GM12878 (cell line): ENCODE results near the gene SPAST.

Experiments used
- CHD4 ChIP-seq: fragments of 200-600 bp; sonication (generic); IDR thresholded peaks from 2 replicates; pipeline ENCODE4 v1.6.1; 2016; ENCODE audit warnings: mild to moderate bottlenecking
- FOXM1 ChIP-seq: IDR thresholded peaks from 2 replicates; pipeline ENCODE4 v1.6.1; 2012; ENCODE audit warnings: low read depth, mild to moderate bottlenecking, inconsistent platforms, low read length, moderate library complexity
- JUND ChIP-seq: IDR thresholded peaks from 2 replicates; pipeline ENCODE4 v1.6.1; 2012; ENCODE audit warnings: low read depth, mild to moderate bottlenecking, low read length, improper control_type of control experiment, moderate library complexity
- KDM1A ChIP-seq: fragments of 200-600 bp; sonication (generic); IDR thresholded peaks from 2 replicates; pipeline ENCODE4 v1.6.1; 2016; ENCODE audit warnings: borderline replicate concordance
- NR2F1 ChIP-seq: fragments of 450-650 bp; conservative IDR thresholded peaks from 2 replicates; pipeline ENCODE4 v1.6.1; 2017; ENCODE audit warnings: mild to moderate bottlenecking
- POLR2A ChIP-seq: IDR thresholded peaks from 2 replicates; pipeline ENCODE4 v1.6.1; 2011; ENCODE audit warnings: low read depth, mild to moderate bottlenecking, low read length
- RAD21 ChIP-seq: IDR thresholded peaks from 2 replicates; pipeline ENCODE4 v1.6.1; 2011; ENCODE audit warnings: mild to moderate bottlenecking, low read depth, low read length, moderate library complexity; ENCODE audit not compliant: insufficient read depth
- SMC3 ChIP-seq: IDR thresholded peaks from 2 replicates; pipeline ENCODE4 v1.6.1; 2011; ENCODE audit warnings: low read length, improper control_type of control experiment, borderline replicate concordance
- TCF3 ChIP-seq: IDR thresholded peaks from 2 replicates; pipeline ENCODE4 v1.6.1; 2012; ENCODE audit warnings: low read depth, mild to moderate bottlenecking, low read length, borderline replicate concordance; ENCODE audit not compliant: insufficient read depth
- YY1 ChIP-seq: IDR thresholded peaks from 2 replicates; pipeline ENCODE4 v1.6.1; 2011; ENCODE audit warnings: low read depth, mild to moderate bottlenecking, low read length
- TF ChIP-seq, protein P1 (sequence below), 3 experiments: IDR thresholded peaks in 2 of 3; conservative IDR thresholded peaks in 1 of 3; 2 replicates each; pipeline ENCODE4 v1.5.1; 2011; ENCODE audit warnings: low read depth in 3 of 3, low read length in 3 of 3, mild to moderate bottlenecking in 3 of 3, control low read depth in 2 of 3, moderate library complexity in 2 of 3, inconsistent platforms in 1 of 3, mixed read lengths in 1 of 3; ENCODE audit not compliant: control insufficient read depth in 2 of 3, insufficient read depth in 1 of 3; ENCODE audit errors: extremely low read depth in 1 of 3
- TF ChIP-seq, protein P2 (sequence below): IDR thresholded peaks from 2 replicates; pipeline ENCODE4 v1.6.1; 2012; ENCODE audit warnings: mild to moderate bottlenecking, low read depth, low read length
- TF ChIP-seq, protein P3 (sequence below): fragments of 450-650 bp; IDR thresholded peaks from 2 replicates; pipeline ENCODE4 v1.6.1; 2018; ENCODE audit warnings: mild to moderate bottlenecking, low read depth, moderate library complexity; ENCODE audit not compliant: partially characterized antibody
- TF ChIP-seq, protein P4 (sequence below): IDR thresholded peaks from 2 replicates; pipeline ENCODE4 v1.6.1; 2012; ENCODE audit warnings: low read depth, low read length, improper control_type of control experiment

DNA sequence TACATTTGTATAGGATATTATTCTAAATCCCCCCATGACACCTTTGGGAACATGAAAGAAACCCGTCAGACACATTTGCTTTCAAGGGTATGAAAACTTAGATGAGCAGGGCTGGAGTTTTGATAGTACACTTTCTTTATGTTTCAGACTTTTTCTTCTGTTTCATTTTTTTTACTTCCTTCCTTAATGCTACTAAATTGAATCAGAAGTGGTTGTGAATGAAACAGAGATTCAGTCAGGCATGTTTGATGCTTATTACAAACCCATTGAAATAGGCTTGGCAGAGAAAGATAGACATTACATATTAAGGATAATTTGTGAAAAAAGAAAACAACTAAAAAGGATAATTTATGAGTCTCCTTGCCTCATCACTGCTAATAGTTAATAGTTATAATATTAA, 129.1 kb downstream of the SPAST start:
- TF ChIP-seq, protein P1, sequence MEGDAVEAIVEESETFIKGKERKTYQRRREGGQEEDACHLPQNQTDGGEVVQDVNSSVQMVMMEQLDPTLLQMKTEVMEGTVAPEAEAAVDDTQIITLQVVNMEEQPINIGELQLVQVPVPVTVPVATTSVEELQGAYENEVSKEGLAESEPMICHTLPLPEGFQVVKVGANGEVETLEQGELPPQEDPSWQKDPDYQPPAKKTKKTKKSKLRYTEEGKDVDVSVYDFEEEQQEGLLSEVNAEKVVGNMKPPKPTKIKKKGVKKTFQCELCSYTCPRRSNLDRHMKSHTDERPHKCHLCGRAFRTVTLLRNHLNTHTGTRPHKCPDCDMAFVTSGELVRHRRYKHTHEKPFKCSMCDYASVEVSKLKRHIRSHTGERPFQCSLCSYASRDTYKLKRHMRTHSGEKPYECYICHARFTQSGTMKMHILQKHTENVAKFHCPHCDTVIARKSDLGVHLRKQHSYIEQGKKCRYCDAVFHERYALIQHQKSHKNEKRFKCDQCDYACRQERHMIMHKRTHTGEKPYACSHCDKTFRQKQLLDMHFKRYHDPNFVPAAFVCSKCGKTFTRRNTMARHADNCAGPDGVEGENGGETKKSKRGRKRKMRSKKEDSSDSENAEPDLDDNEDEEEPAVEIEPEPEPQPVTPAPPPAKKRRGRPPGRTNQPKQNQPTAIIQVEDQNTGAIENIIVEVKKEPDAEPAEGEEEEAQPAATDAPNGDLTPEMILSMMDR (IDR thresholded peaks at IDR 0.05 in 2 of 3, conservative IDR thresholded peaks at IDR 0.05 in 1 of 3; ENCODE audit: control insufficient read depth in 2 of 3, extremely low read depth in 1 of 3, insufficient read depth in 1 of 3, low read depth in 3 of 3, low read length in 3 of 3), result no peak
- TF ChIP-seq YY1, result no peak
- no peak for TF ChIP-seq POLR2A
- TF ChIP-seq FOXM1, result no peak
- TF ChIP-seq, protein P2, sequence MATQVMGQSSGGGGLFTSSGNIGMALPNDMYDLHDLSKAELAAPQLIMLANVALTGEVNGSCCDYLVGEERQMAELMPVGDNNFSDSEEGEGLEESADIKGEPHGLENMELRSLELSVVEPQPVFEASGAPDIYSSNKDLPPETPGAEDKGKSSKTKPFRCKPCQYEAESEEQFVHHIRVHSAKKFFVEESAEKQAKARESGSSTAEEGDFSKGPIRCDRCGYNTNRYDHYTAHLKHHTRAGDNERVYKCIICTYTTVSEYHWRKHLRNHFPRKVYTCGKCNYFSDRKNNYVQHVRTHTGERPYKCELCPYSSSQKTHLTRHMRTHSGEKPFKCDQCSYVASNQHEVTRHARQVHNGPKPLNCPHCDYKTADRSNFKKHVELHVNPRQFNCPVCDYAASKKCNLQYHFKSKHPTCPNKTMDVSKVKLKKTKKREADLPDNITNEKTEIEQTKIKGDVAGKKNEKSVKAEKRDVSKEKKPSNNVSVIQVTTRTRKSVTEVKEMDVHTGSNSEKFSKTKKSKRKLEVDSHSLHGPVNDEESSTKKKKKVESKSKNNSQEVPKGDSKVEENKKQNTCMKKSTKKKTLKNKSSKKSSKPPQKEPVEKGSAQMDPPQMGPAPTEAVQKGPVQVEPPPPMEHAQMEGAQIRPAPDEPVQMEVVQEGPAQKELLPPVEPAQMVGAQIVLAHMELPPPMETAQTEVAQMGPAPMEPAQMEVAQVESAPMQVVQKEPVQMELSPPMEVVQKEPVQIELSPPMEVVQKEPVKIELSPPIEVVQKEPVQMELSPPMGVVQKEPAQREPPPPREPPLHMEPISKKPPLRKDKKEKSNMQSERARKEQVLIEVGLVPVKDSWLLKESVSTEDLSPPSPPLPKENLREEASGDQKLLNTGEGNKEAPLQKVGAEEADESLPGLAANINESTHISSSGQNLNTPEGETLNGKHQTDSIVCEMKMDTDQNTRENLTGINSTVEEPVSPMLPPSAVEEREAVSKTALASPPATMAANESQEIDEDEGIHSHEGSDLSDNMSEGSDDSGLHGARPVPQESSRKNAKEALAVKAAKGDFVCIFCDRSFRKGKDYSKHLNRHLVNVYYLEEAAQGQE, result no peak
- TF ChIP-seq SMC3, result no peak
- TF ChIP-seq TCF3, result no peak
- TF ChIP-seq CHD4, result no peak
- no peak for TF ChIP-seq JUND
- no peak for TF ChIP-seq RAD21
- TF ChIP-seq NR2F1, result no peak
- TF ChIP-seq, protein P3, sequence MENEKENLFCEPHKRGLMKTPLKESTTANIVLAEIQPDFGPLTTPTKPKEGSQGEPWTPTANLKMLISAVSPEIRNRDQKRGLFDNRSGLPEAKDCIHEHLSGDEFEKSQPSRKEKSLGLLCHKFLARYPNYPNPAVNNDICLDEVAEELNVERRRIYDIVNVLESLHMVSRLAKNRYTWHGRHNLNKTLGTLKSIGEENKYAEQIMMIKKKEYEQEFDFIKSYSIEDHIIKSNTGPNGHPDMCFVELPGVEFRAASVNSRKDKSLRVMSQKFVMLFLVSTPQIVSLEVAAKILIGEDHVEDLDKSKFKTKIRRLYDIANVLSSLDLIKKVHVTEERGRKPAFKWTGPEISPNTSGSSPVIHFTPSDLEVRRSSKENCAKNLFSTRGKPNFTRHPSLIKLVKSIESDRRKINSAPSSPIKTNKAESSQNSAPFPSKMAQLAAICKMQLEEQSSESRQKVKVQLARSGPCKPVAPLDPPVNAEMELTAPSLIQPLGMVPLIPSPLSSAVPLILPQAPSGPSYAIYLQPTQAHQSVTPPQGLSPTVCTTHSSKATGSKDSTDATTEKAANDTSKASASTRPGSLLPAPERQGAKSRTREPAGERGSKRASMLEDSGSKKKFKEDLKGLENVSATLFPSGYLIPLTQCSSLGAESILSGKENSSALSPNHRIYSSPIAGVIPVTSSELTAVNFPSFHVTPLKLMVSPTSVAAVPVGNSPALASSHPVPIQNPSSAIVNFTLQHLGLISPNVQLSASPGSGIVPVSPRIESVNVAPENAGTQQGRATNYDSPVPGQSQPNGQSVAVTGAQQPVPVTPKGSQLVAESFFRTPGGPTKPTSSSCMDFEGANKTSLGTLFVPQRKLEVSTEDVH, result no peak
- no peak for TF ChIP-seq KDM1A
- TF ChIP-seq, protein P4, sequence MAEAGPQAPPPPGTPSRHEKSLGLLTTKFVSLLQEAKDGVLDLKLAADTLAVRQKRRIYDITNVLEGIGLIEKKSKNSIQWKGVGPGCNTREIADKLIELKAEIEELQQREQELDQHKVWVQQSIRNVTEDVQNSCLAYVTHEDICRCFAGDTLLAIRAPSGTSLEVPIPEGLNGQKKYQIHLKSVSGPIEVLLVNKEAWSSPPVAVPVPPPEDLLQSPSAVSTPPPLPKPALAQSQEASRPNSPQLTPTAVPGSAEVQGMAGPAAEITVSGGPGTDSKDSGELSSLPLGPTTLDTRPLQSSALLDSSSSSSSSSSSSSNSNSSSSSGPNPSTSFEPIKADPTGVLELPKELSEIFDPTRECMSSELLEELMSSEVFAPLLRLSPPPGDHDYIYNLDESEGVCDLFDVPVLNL, result no peak
